HG03175 (cell line): ENCODE measurements around the gene SIVA1.
"Not testable (repeated sequence)": the region's sequence is repeated elsewhere in the genome, so short reads cannot be mapped to it uniquely, and the experiment has no call there.

Experiments
- ATAC-seq: cut with Tn5 transposase; IDR thresholded peaks from one replicate; pipeline ENCODE4 v1.9.1; 2021; ENCODE audit warnings: mild to moderate bottlenecking, moderate library complexity; ENCODE audit not compliant: unreplicated experiment

SIVA1 gene

DNA sequence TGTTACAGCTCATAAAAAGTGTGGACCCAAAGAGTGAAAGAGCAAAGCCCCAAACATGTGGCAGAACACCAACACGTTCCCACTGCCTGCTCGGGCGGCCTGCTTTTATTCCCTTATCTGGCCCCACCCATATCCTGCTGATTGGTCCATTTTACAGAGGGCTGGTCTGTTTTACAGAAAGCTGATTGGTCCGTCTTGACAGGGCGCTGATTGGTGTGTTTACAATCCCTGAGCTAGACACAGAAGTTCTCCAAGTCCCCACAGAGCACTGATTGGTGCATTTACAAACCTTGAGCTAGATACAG is 2.2 kb upstream of the SIVA1 start:
- ATAC-seq, result not testable (repeated sequence)

- no peak for ATAC-seq
These were observed 1.2 kb upstream of the SIVA1 start for GRCh38 chr14:104751539-104752422.

- peak; percentile 7 for ATAC-seq
These were observed 568 bp upstream of the SIVA1 start for GRCh38 chr14:104752423-104752734.

GRCh38 chr14:104753528-104754212 is 723 bp downstream of the SIVA1 start:
- ATAC-seq, result no peak

DNA sequence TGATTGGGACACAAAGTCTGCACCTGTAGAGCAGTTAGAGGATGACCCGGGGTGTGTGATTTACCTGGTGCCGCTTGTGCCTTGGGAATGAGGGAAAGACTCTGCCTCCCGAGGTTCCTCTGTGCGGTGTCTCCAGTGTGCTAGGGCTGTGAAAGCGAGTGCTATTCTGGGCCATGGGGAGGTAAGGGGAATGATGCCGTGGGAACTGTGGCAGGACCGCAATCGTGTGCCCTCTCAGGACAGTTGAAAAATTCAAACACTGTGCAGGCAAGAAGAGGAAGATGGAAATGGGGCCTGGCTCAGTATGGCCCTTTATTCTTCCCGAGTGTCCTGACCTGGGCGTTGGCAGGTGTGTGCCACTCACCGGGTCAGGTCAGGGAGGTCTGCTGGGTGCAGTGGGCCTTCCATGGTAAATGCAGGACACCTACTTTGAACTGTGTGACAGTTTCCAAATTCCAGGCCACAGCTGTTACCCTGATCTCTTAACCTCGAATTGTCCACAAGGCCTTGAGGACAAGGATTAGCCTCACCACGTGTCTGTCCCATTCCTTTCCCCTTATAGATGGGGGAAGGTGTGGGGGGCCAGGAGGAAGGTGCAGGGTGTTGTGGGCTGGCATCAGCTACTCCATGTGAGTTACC is 1.4 kb downstream of the SIVA1 start:
- no peak for ATAC-seq

DNA sequence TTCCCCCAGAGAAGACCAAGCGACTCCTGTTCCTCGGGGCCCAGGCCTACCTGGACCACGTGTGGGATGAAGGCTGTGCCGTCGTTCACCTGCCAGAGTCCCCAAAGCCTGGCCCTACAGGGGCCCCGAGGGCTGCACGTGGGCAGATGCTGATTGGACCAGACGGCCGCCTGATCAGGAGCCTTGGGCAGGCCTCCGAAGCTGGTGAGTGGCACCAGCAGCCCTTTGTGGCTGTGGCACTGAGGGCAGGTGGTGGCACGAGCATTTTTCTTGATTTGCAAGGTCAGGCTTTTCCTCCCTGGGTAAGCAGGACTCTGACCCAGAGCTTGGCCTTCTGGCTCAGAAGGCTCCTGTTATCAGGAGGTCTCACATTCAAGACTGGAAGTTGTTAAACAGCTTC is 2.7 kb downstream of the SIVA1 start:
- ATAC-seq, result no peak

- ATAC-seq, result no peak
These were observed 3.7 kb downstream of the SIVA1 start for GRCh38 chr14:104756477-104757237.

DNA sequence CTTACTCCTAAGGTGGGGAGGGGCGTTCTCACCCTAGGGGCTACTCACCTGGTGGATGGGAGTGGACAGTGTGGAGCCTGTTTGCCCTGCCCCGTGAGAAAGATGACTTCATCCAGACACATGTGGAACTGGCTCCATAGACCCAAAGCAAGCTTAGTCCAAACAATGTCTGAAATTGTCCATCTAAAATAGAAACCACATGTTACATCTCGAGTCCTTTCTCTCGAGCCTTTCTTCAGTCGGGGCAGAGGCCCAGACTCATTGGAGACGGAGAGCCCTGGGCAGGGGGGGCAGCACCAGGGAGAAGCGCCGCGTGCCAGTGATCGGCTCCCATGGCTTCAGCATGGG is 4.3 kb downstream of the SIVA1 start:
- no peak for ATAC-seq

DNA sequence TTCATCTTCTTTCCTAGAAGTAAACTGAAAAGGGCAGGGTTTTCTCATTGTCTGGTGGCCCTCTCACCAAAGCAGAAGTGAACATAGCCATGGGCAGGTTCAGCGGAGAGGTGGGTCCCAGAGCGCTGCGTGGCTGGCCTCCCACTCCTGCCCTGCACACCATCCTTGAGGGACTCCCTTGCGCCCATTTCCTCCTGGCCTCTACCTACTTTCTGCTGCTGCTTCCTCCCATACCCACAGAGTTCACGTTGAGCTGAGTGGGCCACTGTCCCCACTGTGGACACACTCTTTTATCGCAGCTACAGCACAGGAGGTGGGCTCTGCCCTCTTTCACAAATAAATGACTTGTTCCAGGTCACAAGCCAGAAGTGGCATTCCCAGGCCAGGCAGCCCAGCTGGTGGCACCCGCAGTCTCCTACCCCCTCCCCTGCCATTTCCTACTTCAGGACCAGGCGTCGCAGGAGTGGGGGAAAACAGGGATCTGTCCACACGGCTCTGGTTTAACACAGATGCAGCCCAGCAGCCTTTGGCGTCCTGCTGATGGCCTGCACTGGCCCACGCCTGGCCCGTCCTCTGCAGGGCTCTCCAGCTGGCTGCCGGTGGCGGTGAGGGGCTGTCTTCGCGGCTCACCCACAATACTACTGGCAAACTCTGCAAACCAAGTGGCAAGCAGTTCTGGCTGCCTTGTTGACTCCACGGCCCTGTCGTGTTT is 4.9 kb downstream of the SIVA1 start:
- no peak for ATAC-seq

DNA sequence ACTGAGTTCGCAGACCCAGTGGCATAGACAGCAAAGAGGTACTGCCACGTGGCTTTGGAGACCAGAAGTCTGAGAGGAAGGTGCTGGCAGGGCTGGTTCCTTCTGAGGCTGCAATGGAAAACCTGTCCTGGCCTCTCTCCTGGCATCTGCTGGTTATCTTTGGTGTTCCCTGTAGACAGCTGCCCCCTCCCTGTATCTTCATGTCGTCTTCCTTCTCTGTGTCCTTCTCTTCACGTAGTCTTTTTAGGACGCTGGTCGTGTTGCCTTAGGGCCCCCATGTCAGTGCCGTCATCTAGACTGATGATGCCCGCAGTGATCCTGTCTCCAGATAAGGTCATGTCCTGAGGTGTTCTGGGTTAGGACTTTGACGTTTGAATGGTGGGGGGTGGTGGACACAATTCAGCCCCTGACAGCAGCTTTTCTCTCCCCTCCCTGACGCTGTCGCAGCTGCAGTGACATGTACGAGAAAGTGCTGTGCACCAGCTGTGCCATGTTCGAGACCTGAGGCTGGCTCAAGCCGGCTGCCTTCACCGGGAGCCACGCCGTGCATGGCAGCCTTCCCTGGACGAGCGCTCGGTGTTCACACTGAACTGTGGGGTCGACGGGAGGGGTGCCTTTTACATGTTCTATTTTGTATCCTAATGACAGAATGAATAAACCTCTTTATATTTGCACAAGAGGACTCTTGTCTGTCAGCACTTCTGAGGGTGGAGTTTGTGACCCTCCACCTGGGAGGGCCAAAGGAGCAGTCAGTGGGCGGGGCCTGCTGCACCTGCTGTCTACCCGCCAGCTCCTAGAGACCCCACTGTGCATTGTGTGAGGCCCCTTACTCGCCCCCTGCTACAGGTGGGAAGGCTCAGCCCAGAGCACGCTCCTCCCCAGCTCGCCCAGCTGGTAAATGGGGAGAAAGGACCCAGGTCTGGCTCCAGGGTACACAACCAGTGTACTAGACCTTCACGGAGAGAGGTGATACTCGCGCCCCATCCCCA is 6.3 kb downstream of the SIVA1 start:
- ATAC-seq, result no peak

- no peak for ATAC-seq
These were observed 12.6 kb downstream of the SIVA1 start for GRCh38 chr14:104765517-104765916.

- no peak for ATAC-seq
These were observed 13.4 kb downstream of the SIVA1 start for GRCh38 chr14:104766256-104766862.

DNA sequence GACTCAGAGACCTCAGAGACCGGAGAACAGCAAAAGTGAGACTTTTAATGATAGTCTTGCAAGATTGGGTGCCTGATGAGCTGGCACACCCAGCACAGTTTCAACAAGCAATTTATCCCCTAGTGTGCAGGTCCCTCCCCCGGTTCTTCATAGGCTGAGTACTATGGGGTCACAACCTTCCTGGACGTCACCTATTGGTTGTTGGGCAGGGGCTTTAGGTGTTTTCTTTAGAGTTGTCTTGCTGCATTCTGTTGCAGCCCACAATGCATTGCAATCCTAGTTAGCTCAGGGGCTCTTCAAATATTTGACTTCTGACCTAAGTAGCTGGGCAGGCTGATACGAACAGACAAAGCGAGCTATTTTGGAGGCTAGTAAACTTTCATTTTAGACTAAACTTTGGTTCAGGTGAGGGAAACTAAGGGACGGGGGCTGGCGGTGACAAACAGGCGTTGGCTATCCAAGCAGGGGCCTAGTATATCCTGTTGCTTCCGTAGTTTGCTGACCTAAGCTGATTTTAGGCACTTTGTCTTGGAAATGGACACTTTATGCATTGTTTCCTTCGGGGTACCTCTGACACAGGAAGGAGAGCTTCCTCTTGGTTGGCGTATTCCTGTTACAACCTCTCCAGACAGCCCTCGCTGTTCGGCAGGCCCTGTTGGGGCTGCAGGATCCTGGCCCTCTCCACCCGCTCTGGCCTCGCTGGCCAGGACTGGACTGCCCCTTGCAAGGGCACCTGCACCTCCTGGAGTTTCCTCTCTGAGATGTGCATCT is 14.1 kb downstream of the SIVA1 start:
- ATAC-seq, result no peak

DNA sequence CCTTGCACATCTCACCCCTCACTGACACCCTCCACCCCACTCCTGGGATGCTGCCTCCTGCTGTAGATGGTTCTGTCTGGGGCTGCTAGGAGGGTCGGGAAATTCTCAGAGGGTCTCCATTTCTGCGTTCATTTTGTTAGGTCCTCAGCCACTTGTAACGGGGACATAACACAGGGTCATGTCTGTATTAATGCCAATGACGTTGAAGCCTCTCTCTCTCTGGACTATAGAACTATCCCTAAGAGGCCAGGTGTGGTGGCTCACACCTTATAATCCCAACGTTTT is 14.6 kb downstream of the SIVA1 start:
- ATAC-seq, result no peak

GRCh38 chr14:104768437-104769323 is 15.7 kb downstream of the SIVA1 start:
- no peak for ATAC-seq

DNA sequence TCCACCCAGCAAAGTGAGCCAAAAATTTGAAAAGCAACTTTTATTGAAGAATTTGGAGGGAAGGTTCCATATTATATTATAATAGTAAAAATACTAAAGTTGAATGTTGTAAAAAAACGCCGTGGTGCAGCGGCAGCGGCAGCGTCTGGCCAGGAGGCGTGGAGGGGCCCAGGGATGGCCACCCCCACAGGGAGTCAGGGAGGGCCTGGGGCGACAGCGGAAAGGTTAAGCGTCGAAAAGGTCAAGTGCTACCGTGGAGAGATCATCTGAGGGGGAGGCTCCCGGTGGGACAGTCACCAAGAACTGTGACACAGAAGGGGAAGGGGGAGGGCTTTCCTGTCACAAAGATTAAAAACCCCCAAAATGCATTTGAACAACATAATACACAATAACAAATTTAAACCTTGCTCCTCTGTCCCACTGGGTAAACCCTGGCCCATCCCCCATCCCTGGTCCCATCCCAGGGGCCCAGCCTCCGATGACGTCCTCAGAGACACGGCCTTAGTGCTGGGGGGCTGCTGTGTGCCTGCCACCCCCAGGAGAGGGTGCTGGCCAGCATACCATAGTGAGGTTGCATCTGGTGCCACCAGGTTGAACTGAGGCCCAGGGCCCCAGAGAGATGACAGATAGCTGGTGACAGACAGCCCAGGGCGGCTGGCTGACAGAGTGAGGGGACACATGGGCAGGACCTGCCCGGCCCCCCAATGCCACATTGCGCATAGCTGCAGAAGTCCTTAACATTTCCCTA is 16.6 kb downstream of the SIVA1 start:
- no peak for ATAC-seq

- ATAC-seq, result no peak
These were observed 17.2 kb downstream of the SIVA1 start for GRCh38 chr14:104770072-104770579.
